CD4-positive, alpha-beta T cell treated with Interleukin-15 for 4 hours (primary cell): ENCODE data around the gene PTBP1.
"Not testable (repeated sequence)": the region's sequence is repeated elsewhere in the genome, so short reads cannot be mapped to it uniquely, and the experiment has no call there.

Experiments used
- DNase-seq: peaks from one replicate; pipeline ENCODE4 v3.0.0-alpha.2; 2020; ENCODE audit warnings: low spot score

The PTBP1 gene

DNA sequence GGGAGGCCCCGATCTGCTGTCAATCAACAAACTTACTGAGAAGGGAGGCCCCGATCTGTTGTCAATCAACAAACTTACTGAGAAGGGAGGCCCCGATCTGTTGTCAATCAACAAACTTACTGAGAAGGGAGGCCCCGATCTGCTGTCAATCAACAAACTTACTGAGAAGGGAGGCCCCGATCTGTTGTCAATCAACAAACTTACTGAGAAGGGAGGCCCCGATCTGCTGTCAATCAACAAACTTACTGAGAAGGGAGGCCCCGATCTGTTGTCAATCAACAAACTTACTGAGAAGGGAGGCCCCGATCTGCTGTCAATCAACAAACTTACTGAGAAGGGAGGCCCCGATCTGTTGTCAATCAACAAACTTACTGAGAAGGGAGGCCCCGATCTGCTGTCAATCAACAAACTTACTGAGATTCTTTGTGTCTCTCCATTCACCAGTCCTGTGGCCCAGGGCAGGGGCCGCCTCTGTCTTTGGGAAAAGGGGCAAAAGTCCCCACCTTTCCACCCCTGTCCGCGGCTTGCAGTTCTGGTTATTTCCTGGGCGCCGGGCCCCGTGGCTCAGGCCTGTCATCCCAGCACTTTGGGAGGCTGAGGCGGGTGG is 56.5 kb downstream of the PTBP1 start:
- DNase-seq = not testable (repeated sequence)

DNA sequence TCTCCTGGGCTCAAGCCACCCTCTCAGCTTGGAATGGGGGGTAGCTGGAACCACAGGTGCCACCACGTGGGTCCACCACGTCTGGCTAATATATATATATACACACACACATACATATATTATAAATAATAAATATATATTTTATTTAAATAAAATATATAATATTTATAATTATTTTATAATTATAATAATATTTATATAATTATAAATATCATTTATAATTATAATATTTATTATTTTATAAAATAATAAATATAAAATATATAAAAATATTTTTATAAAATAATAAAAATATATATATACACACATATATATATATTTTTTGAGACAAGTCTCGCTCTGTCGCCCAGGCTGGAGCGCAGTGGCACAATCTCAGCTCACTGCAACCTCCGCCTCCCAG is 57.3 kb downstream of the PTBP1 start:
- DNase-seq = no peak

DNA sequence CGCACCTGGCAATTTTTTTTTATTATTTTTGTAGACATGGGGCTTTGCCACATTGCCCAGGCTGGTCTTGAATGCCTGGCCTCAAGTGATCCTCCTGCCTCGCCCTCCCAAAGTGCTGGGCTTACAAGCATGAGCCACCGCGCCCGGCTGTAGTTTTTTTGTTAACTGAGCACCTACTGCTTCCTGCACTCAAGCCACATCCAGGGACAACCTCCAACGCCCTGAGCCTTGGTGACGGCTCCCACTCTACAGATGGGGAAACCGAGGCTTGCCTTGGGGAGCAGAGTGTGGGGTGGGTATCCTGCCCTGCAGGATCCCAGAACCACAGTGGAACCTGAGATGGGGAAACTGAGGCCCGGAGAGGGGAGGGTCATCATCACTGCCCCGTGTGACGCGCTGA is 57.9 kb downstream of the PTBP1 start:
- no peak for DNase-seq

DNA sequence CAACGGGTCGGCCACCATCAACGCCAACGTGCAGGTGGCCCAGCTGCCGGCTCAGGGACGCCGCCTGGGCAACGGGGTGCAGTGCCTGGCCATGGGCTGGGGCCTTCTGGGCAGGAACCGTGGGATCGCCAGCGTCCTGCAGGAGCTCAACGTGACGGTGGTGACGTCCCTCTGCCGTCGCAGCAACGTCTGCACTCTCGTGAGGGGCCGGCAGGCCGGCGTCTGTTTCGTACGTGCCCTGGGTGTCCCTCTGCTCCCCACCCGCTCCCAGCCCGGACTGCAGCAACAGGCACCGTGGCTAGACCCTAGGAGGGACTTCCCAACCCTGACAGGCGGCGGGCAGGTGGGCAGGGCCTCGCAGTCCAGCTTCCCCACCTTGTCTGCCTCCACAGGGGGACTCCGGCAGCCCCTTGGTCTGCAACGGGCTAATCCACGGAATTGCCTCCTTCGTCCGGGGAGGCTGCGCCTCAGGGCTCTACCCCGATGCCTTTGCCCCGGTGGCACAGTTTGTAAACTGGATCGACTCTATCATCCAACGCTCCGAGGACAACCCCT is 58.4 kb downstream of the PTBP1 start:
- DNase-seq = no peak

- no peak for DNase-seq
Measured at GRCh38 chr19:858284-858683, 61.0 kb downstream of the PTBP1 start.

DNA sequence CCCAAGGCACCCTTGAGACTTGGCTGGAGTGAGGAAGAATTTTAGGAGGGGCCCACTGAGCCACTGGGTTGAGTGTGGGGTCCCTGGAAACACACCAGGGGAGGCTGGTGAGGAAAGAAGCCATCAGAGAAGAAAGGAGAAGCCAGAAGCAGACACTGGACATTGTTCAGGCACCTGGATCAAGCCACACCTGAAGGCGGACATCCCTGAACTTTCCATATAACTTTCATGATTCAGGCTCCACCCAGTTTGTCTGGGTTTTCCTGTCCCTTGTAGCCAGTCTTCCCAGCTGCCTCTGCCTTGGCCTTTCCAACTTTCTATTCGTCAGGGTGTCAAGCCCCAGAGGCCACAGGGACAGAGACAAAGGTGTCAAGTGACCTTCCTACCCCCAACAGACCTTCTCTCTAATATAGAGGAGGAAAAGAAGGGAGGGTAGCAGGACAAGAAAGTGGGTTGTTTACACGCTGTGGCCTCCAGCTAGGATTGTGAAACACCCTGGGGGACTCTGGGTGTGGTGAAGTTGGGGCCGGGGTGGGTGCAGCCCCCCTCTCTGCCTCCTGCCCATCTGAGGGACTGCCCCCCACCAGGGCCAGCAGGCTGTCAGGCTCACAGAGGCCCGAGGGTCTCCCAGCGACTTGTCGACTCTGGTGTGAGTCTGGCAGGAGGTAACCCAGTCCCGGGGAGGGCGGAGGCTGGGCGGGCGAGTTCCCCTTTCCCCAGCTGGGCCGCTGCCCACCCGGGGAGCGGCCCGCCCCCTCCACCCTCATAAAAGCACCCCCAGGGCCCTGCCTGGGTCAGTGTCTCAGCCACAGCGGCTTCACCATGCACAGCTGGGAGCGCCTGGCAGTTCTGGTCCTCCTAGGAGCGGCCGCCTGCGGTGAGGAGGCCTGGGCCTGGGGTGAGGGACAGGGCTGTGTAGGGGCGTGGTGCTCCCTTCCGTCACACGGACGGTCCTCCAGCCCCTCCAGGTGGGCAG is 61.9 kb downstream of the PTBP1 start, which contains the start of gene CFD:
Gene CFD, plus strand, starts transcription at position 797 of the 976 bp plus-strand sequence. Its CDS starts 26 bp downstream, at position 823.
- no peak for DNase-seq

GRCh38 chr19:861141-861755 is 64.0 kb downstream of the PTBP1 start:
- DNase-seq = no peak
